HL-60 (cell line): ENCODE data around the gene SH3RF2.

ENCODE experiments used
- GABPA ChIP-seq: IDR thresholded peaks from 2 replicates; pipeline ENCODE4 v1.6.1; 2012; ENCODE audit warnings: low read depth
- POLR2AphosphoS5 ChIP-seq: IDR thresholded peaks from 2 replicates; pipeline ENCODE4 v1.6.1; 2012; ENCODE audit warnings: low read depth
- SPI1 ChIP-seq: IDR thresholded peaks from 2 replicates; pipeline ENCODE4 v1.6.1; 2012; ENCODE audit warnings: low read depth, mild to moderate bottlenecking, borderline replicate concordance
- TF ChIP-seq, protein P1 (sequence below): IDR thresholded peaks from one replicate; pipeline ENCODE4 v1.5.1; 2011; ENCODE audit warnings: low read length, control low read depth, inconsistent platforms; ENCODE audit not compliant: insufficient read depth
- TF ChIP-seq, protein P2 (sequence below): IDR thresholded peaks from 2 replicates; pipeline ENCODE4 v1.6.1; 2012; ENCODE audit warnings: low read depth; ENCODE audit not compliant: insufficient replicate concordance

DNA sequence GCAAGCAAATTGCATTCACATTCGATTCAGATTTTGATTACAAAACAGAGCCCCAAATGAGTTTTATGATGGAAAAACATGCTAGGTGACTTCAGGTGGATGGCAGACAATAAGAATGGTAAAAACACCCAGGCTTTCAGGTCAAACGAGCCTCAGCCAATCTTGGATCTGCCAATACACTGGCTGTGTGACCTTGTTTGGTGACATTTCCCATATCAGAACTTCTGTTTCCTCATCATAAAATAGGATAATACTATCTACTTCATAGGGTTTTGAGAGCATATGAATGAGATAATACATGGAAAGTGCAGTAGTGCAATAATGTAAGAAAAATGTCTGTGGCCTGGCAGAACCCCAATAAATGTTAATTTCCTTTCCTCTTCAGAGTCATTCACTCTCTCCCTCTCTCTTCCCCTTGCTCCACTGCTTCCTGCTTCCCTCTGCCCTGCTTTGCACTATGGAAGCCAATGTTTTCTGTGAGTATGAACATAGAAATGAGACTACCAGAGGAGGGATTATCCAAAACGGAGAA is 54.7 kb downstream of the SH3RF2 start:
- TF ChIP-seq, protein P1, sequence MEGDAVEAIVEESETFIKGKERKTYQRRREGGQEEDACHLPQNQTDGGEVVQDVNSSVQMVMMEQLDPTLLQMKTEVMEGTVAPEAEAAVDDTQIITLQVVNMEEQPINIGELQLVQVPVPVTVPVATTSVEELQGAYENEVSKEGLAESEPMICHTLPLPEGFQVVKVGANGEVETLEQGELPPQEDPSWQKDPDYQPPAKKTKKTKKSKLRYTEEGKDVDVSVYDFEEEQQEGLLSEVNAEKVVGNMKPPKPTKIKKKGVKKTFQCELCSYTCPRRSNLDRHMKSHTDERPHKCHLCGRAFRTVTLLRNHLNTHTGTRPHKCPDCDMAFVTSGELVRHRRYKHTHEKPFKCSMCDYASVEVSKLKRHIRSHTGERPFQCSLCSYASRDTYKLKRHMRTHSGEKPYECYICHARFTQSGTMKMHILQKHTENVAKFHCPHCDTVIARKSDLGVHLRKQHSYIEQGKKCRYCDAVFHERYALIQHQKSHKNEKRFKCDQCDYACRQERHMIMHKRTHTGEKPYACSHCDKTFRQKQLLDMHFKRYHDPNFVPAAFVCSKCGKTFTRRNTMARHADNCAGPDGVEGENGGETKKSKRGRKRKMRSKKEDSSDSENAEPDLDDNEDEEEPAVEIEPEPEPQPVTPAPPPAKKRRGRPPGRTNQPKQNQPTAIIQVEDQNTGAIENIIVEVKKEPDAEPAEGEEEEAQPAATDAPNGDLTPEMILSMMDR = no peak
- no peak for TF ChIP-seq POLR2AphosphoS5
- no peak for TF ChIP-seq GABPA
- TF ChIP-seq, protein P2, sequence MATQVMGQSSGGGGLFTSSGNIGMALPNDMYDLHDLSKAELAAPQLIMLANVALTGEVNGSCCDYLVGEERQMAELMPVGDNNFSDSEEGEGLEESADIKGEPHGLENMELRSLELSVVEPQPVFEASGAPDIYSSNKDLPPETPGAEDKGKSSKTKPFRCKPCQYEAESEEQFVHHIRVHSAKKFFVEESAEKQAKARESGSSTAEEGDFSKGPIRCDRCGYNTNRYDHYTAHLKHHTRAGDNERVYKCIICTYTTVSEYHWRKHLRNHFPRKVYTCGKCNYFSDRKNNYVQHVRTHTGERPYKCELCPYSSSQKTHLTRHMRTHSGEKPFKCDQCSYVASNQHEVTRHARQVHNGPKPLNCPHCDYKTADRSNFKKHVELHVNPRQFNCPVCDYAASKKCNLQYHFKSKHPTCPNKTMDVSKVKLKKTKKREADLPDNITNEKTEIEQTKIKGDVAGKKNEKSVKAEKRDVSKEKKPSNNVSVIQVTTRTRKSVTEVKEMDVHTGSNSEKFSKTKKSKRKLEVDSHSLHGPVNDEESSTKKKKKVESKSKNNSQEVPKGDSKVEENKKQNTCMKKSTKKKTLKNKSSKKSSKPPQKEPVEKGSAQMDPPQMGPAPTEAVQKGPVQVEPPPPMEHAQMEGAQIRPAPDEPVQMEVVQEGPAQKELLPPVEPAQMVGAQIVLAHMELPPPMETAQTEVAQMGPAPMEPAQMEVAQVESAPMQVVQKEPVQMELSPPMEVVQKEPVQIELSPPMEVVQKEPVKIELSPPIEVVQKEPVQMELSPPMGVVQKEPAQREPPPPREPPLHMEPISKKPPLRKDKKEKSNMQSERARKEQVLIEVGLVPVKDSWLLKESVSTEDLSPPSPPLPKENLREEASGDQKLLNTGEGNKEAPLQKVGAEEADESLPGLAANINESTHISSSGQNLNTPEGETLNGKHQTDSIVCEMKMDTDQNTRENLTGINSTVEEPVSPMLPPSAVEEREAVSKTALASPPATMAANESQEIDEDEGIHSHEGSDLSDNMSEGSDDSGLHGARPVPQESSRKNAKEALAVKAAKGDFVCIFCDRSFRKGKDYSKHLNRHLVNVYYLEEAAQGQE = no peak
- TF ChIP-seq SPI1 = no peak
